HG02973 (cell line): ENCODE data around the gene ELK1.

Experiments used
- ATAC-seq: cut with Tn5 transposase; IDR thresholded peaks from one replicate; pipeline ENCODE4 v1.9.1; 2021; ENCODE audit warnings: moderate library complexity; ENCODE audit not compliant: unreplicated experiment

ELK1 gene

GRCh38 chrX:47646636-47647035 lies 3.7 kb downstream of the ELK1 start:
- ATAC-seq, result no peak

- ATAC-seq, result no peak
Observed at GRCh38 chrX:47645530-47645929, 4.8 kb downstream of the ELK1 start.

GRCh38 chrX:47644557-47645091 lies 5.7 kb downstream of the ELK1 start:
- no peak for ATAC-seq

GRCh38 chrX:47643926-47644325 lies 6.4 kb downstream of the ELK1 start:
- ATAC-seq, result no peak

- no peak for ATAC-seq
Observed at GRCh38 chrX:47638816-47639215, 11.5 kb downstream of the ELK1 start.

- ATAC-seq, result no peak
Observed at GRCh38 chrX:47637546-47638195, 12.7 kb downstream of the ELK1 start.

GRCh38 chrX:47634871-47635575 lies 15.3 kb downstream of the ELK1 start:
- ATAC-seq, result no peak

- no peak for ATAC-seq
Observed at GRCh38 chrX:47633689-47634590, 16.4 kb downstream of the ELK1 start.

GRCh38 chrX:47632666-47633065 lies 17.7 kb downstream of the ELK1 start:
- no peak for ATAC-seq

- ATAC-seq, result no peak
Observed at GRCh38 chrX:47631676-47632075, 18.7 kb downstream of the ELK1 start.

- no peak for ATAC-seq
Observed at GRCh38 chrX:47629419-47630200, 20.8 kb downstream of the ELK1 start, which contains the start of gene CFP. CFP (minus strand) TSS chrX:47629930; CDS start chrX:47629844, 86 bp downstream.

- ATAC-seq, result no peak
Observed at GRCh38 chrX:47628982-47629381, 21.4 kb downstream of the ELK1 start.

- ATAC-seq, result no peak
Observed at GRCh38 chrX:47625365-47625764, 25.0 kb downstream of the ELK1 start.

- ATAC-seq, result no peak
Observed at GRCh38 chrX:47623540-47624027, 26.8 kb downstream of the ELK1 start.

GRCh38 chrX:47621851-47622250 lies 28.5 kb downstream of the ELK1 start:
- ATAC-seq, result no peak

GRCh38 chrX:47620303-47620685 lies 30.1 kb downstream of the ELK1 start:
- ATAC-seq, result no peak

GRCh38 chrX:47619486-47620302 lies 30.7 kb downstream of the ELK1 start, which contains the start of gene SYN1:
SYN1 (minus strand) TSS chrX:47619857; CDS start chrX:47619728, 129 bp downstream.
- ATAC-seq, result peak; percentile 63

- ATAC-seq, result no peak
Observed at GRCh38 chrX:47618923-47619485, 31.4 kb downstream of the ELK1 start.

- no peak for ATAC-seq
Observed at GRCh38 chrX:47614618-47615017, 35.7 kb downstream of the ELK1 start.
